ENCODE data around the gene MYBPC2. TPM values are rescaled to one million over a fixed set of nuclear protein-coding genes. Genes with fewer than 3 reads are reported as not detected.

Gene MYBPC2
- total and polyA plus RNA-seq, 9 donors, result 15.6 to 93.4 (median 62.2) TPM

DNA sequence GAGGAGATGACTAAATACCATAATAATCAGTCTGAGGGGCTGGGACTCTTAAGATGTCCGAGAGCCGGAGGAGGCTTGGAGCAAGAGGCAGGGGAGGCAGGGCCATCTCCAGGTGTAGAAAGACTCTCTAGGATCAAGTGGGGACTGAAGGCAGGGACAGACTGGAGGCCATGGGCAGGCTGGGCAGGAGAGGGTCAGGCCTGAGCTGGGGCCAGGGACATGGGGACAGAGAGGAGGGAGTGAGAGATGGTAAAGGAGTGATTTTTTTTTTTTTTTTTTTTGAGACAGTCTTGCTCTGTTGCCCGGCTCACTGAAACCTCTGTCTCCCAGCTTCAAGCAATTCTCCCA is 76.1 kb downstream of the MYBPC2 start:
- 88% methylated on average over 2 of the region's 3 CpGs for WGBS (ENCODE audit: insufficient coverage)
- H3K27ac ChIP-seq (ENCODE audit: low read length), result peak overlapping the region; percentile 80

DNA sequence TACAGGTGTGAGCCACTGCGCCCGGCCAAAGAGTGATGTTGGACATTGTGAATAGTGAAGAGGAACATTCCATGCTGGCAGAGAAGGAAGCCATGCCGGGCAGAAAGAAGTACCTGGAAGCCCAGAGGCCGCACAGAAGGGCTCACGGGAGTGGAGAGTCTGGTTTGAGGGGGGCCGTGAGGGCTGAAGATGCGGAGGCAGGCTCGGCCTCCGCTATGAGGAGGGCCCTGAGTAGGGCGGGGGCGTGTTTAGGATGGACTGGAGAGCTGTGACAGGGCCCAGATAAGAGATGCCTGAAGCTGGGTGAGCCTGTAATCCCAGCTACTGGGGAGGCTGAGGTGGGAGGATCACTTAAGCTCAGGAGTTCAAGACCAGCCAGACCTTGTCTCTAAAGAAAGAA is 76.7 kb downstream of the MYBPC2 start:
- WGBS (ENCODE audit: insufficient coverage), result 78% methylated on average over 11 of the region's 11 CpGs
- H3K27me3 ChIP-seq (ENCODE audit: control insufficient read depth, insufficient read depth, low read length), result no peaks in the 10 kb centered on the region
- no peak overlapping the region for H3K27ac ChIP-seq (ENCODE audit: low read length)
- H3K4me1 ChIP-seq (ENCODE audit: control insufficient read depth, insufficient read depth, low read length), result peaks cover 40% of the 10 kb centered on the region
- H3K9me3 ChIP-seq (replicated peaks; ENCODE audit: control insufficient read depth, low read depth, low read length), result no peaks in the 10 kb centered on the region
- no peaks in the 10 kb centered on the region for H3K36me3 ChIP-seq (ENCODE audit: control insufficient read depth, insufficient read depth, low read length)
- DNase-seq, result no peak
- H3K4me3 ChIP-seq (ENCODE audit: low read length), result no peak overlapping the region

More for the DNA sequence above, 76.1 kb downstream of the MYBPC2 start:
- Histone ChIP-seq H3K4me3 (ENCODE audit: low read length) (no peak overlapping the region), H3K36me3 (ENCODE audit: control insufficient read depth, insufficient read depth, low read length) (no peaks in the 10 kb centered on the region), H3K27me3 (ENCODE audit: control insufficient read depth, insufficient read depth, low read length) (no peaks in the 10 kb centered on the region), H3K4me1 (ENCODE audit: control insufficient read depth, insufficient read depth, low read length) (peaks cover 40% of the 10 kb centered on the region), H3K9me3 (replicated peaks; ENCODE audit: control insufficient read depth, low read depth, low read length) (no peaks in the 10 kb centered on the region)
- DNase-seq, result no peak

DNA sequence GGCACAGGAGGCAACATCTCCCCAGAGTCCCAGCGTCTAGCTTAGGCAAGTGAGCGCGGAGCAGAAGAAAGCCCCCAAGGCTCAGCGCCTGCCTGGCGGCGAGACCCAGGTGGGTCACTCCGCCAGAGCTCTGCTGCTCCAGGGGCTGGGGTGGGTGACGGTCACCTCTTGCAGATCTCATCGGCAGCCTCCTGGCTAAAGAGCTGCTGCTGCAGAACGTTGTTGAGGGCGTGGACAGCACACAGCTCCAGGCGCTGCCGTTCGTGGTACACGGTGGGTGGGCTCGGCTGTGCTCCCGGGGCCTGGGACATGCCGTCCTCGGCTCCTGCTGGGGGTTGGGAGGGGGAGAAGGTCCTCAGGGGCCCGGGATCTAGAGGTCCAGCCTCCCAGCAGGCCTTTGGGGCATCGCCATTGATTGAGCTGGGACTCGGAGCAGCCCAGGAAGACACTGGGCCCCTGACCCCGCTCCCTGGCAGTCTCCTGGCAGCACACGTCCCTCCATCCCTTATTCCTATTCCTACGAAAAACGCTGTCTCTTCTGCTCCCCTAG is 77.5 kb downstream of the MYBPC2 start:
- H3K36me3 ChIP-seq (ENCODE audit: control insufficient read depth, insufficient read depth, low read length), result no peaks in the 10 kb centered on the region
- WGBS (ENCODE audit: insufficient coverage), result 37% methylated on average over 21 of the region's 26 CpGs

DNA sequence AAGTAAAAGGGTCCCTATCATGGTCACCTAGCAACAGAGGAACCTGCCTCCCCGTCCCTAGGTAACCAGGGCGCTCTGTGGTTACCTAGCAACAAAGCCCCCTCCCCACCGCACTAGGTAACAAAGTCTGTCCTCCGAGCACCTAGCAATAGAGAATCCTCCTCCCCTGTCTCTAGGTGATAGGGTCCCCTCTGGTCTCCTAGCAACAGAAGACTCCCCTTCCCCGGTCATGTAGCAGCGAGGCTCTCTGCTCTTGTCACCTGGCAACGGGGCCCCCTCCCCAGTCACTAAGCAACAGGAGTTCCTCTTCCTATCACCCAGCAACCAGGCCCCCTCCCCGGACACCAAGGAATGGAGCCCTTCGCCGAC is 78.0 kb downstream of the MYBPC2 start:
- H3K4me3 ChIP-seq (ENCODE audit: low read length), result peak overlapping the region; percentile 71
- no peak for DNase-seq
- peak overlapping the region; percentile 97 for H3K27ac ChIP-seq (ENCODE audit: low read length)
- H3K4me1 ChIP-seq (ENCODE audit: control insufficient read depth, insufficient read depth, low read length), result peaks cover 39% of the 10 kb centered on the region
- H3K9me3 ChIP-seq (replicated peaks; ENCODE audit: control insufficient read depth, low read depth, low read length), result no peaks in the 10 kb centered on the region
- WGBS (ENCODE audit: insufficient coverage), result 0% methylated on average over 10 of the region's 10 CpGs
- H3K36me3 ChIP-seq (ENCODE audit: control insufficient read depth, insufficient read depth, low read length), result no peaks in the 10 kb centered on the region
- H3K27me3 ChIP-seq (ENCODE audit: control insufficient read depth, insufficient read depth, low read length), result no peaks in the 10 kb centered on the region

More for the DNA sequence above, 77.5 kb downstream of the MYBPC2 start:
- H3K27ac ChIP-seq (ENCODE audit: low read length), result peak overlapping the region; percentile 97
- H3K27me3 ChIP-seq (ENCODE audit: control insufficient read depth, insufficient read depth, low read length), result no peaks in the 10 kb centered on the region
- peak; percentile 49 for DNase-seq
- H3K4me3 ChIP-seq (ENCODE audit: low read length), result peak overlapping the region; percentile 71
- no peaks in the 10 kb centered on the region for H3K9me3 ChIP-seq (replicated peaks; ENCODE audit: control insufficient read depth, low read depth, low read length)
- peaks cover 40% of the 10 kb centered on the region for H3K4me1 ChIP-seq (ENCODE audit: control insufficient read depth, insufficient read depth, low read length)

DNA sequence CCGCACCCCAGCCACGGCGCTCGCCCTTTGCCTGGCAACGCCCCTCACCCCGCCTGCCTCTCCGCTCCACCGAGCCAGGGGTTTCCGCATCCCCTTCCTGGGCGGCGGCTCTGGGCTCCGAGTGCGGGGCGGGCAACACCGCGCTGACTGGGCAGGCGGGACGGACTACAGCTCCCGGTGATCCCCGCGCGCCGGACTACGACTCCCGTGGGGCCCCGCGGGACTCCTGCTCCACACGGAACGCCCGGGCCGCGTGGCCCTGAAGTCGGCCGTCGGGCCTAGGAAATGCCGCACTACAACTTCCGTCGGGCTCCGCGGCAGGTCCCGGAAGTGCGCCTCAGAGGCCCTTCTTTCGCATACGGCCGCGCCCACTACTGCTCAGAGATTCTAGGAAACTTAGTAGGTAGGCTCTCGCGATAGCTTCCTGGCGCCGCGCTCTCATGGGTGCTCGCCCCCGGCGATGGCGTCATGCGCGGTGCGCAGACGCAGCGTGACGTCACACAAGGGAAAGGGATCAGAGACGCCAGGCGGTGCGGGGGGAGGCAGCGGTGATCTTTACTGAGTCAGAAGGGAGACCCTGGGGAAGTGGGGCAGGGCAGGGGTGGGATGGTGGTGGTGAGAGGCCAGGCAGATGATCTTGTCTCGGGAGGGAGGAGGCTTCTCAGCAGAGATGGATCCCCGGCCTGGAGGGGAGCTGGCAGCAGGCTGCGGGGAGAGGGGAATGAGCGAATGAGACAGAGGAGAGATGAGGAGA is 78.6 kb downstream of the MYBPC2 start, which contains the start of gene JOSD2:
Gene JOSD2, minus strand, starts transcription at position 123 of the 754 bp plus-strand sequence. CDS start 760 bp downstream, outside the sequence.
- Histone ChIP-seq H3K27ac (ENCODE audit: low read length) (peak within 1 kb of the TSS; percentile 97), H3K4me3 (ENCODE audit: low read length) (peak within 1 kb of the TSS; percentile 71), H3K9me3 (replicated peaks; ENCODE audit: control insufficient read depth, low read depth, low read length) (no peaks in the 10 kb centered on the region), H3K36me3 (ENCODE audit: control insufficient read depth, insufficient read depth, low read length) (no peaks in the 10 kb centered on the region), H3K27me3 (ENCODE audit: control insufficient read depth, insufficient read depth, low read length) (no peaks in the 10 kb centered on the region), H3K4me1 (ENCODE audit: control insufficient read depth, insufficient read depth, low read length) (peaks cover 38% of the 10 kb centered on the region)
- under 1% methylated on average over 69 of the region's 69 CpGs for WGBS (ENCODE audit: insufficient coverage)
- DNase-seq, result peak; percentile 100

DNA sequence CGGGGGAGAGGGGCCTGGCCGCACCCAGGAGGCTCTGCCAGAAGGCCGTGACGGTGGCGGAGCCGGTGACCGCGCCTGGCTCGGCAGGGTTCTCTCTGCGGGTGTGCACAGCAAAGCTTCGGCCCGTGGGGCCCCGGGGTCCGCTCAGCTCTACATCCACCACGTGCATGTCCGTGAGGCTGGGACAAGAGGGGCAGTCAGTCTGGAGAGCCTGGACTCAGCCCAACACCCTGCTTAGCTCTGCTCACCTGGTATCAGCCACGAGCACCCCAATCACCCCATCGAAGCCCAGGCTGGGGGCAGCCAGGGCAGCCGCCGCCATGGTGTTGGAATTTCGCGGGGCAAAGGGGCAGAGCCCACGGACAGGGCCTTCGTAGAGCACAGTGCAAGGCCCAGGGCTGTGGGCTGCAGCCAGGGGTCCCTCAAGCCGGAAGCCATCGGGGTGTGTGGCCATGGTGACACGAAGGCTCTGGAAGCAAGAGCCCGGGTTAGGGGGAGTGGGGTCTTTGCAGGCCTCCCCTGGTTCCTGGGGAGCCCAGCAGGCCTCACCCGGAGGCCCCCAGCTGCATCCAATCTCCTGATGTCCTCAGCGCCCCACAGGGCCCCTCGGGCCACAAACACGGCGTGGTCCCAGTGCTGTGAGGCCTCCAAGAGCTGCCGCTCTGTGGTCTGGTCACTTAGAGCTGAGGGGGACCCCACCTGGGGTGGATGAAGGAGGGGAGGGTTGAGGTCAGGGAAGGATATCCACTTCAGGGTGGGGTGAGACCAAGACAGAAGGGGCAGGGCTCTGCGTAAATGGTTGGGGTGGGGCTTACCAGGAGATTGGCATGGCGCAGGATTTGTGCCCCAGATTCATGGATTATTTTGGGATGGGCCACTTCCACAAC is 79.7 kb downstream of the MYBPC2 start:
- peak overlapping the region; percentile 71 for H3K4me3 ChIP-seq (ENCODE audit: low read length)
- H3K27me3 ChIP-seq (ENCODE audit: control insufficient read depth, insufficient read depth, low read length), result no peaks in the 10 kb centered on the region
- no peaks in the 10 kb centered on the region for H3K9me3 ChIP-seq (replicated peaks; ENCODE audit: control insufficient read depth, low read depth, low read length)
- 84% methylated on average over 33 of the region's 36 CpGs for WGBS (ENCODE audit: insufficient coverage)
- peak; percentile 36 for DNase-seq
- H3K4me1 ChIP-seq (ENCODE audit: control insufficient read depth, insufficient read depth, low read length), result peaks cover 38% of the 10 kb centered on the region
- peak overlapping the region; percentile 97 for H3K27ac ChIP-seq (ENCODE audit: low read length)
- no peaks in the 10 kb centered on the region for H3K36me3 ChIP-seq (ENCODE audit: control insufficient read depth, insufficient read depth, low read length)

DNA sequence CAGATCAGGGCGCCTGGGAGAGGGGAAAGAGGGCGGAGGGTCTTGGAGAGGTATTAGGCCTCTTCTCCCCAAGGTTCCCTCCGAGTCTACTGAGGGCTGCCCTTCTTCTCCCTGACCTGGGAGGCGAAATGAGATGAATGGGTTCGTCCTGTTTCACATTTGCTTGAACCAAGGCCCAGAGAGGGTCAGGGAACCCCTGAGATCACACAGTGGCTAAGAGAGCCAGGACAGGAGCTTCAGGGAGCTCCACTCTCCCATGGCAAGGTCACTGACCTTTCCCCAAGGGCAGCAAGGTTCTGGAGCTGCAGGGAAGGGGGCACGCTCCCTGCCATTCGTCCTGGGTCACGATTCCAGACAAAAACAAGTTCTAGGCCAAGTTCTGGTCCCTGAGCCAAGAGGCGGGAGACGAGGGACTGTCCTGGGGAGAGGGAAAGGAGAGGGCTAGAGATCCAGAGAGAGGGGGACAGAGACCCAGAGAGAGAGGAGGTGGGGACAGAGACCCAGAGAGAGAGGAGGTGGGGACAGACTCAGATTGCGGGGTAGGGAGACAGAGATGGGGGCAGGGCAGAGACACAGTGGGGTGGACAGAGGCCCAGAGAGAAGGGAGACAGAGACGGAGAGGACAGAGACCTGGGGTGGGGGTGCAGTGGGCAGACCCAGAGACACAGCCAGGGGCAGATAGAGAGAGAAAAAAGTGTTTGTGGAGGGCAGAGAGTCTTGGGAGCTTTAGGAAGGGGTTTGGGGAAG is 80.5 kb downstream of the MYBPC2 start:
- peak; percentile 29 for DNase-seq
- no peak overlapping the region for H3K27ac ChIP-seq (ENCODE audit: low read length)
- no peaks in the 10 kb centered on the region for H3K36me3 ChIP-seq (ENCODE audit: control insufficient read depth, insufficient read depth, low read length)
- WGBS (ENCODE audit: insufficient coverage), result 49% methylated on average over 8 of the region's 12 CpGs
- H3K4me1 ChIP-seq (ENCODE audit: control insufficient read depth, insufficient read depth, low read length), result peaks cover 31% of the 10 kb centered on the region
- H3K27me3 ChIP-seq (ENCODE audit: control insufficient read depth, insufficient read depth, low read length), result no peaks in the 10 kb centered on the region
- no peak overlapping the region for H3K4me3 ChIP-seq (ENCODE audit: low read length)
- no peaks in the 10 kb centered on the region for H3K9me3 ChIP-seq (replicated peaks; ENCODE audit: control insufficient read depth, low read depth, low read length)

DNA sequence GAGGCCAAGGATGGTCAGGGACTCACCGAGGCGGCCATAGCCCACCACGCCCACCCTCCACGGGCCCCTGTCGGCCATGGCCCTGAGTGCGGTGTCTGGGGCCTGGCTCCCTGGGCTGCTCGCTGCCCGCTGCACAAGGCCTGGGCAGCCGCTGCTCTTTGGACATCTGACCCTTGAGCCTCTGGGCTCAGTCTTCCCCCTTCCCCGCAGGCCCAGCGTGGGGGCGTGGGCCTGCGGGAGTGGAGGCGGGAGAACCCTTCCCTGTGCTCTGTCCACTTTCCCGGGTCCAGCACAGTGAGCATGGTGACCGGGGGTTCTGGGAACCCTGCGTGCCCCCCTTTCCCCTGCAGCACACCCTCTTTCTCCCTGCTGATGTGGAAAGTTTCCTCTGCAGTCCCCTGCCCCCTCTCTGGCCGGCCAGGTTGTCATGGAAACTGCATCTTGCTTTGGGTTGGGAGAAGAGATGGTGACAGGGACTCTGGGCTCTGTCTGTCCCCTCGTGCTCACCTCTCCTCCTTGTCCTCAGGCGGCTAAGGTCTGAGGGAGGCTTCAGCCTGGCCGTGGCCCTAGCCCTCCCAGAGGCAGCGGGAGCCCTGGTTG is 81.2 kb downstream of the MYBPC2 start, which contains the start of gene ASPDH:
Gene ASPDH, minus strand, starts transcription at position 168 of the 600 bp plus-strand sequence. Its CDS starts 90 bp downstream, at position 78.
- peaks cover 26% of the 10 kb centered on the region for H3K4me1 ChIP-seq (ENCODE audit: control insufficient read depth, insufficient read depth, low read length)
- peak; percentile 60 for DNase-seq
- H3K4me3 ChIP-seq (ENCODE audit: low read length), result no peak within 1 kb of the TSS
- 45% methylated on average over 15 of the region's 22 CpGs for WGBS (ENCODE audit: insufficient coverage)
- no peak within 1 kb of the TSS for H3K27ac ChIP-seq (ENCODE audit: low read length)
- peaks cover under 1% of the 10 kb centered on the region for H3K27me3 ChIP-seq (ENCODE audit: control insufficient read depth, insufficient read depth, low read length)
- H3K36me3 ChIP-seq (ENCODE audit: control insufficient read depth, insufficient read depth, low read length), result peaks cover 4% of the 10 kb centered on the region
- H3K9me3 ChIP-seq (replicated peaks; ENCODE audit: control insufficient read depth, low read depth, low read length), result no peaks in the 10 kb centered on the region

DNA sequence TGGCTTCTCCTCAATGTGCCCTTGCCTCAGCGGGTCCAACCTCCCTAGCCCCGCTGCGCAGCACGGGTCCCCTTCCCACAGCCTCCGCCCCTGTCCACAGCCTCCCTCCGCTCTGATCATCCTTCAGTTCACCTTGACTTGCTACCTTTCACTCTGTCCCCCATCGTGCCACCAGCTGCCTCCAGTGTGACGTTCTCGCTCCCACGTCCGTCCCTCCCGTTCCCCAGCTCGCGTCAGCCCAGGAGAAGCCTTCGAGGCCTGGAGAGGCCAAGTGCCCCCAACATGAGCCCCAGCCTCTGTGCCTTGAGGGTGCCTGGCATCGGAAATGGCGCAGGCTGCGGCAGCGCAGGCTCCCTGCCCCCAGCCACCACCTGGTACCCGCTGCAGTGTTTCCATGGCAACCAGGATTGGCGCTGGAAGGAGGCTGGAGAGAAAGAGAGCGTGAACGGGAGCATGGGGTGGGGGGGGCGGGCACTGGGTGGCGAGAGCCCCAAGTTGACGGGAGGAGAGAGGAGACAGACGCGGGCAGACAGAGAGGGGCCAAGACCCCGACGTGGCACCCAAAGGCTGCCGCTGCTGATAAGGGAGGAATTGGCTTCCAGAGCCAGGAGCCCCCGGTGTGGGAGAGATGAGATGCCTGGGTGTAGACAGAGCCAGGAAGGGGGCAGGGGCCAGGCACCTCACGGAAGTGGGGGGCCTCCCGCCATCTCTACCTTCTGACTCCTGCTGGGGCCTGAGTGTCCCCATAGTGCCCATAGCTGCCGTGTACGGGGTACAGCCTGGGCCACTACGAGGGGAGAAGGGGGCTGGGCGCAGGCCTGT is 81.9 kb downstream of the MYBPC2 start:
- Histone ChIP-seq H3K4me3 (ENCODE audit: low read length) (no peak overlapping the region), H3K9me3 (replicated peaks; ENCODE audit: control insufficient read depth, low read depth, low read length) (no peaks in the 10 kb centered on the region), H3K27ac (ENCODE audit: low read length) (no peak overlapping the region), H3K27me3 (ENCODE audit: control insufficient read depth, insufficient read depth, low read length) (peaks cover 2% of the 10 kb centered on the region), H3K4me1 (ENCODE audit: control insufficient read depth, insufficient read depth, low read length) (peaks cover 19% of the 10 kb centered on the region), H3K36me3 (ENCODE audit: control insufficient read depth, insufficient read depth, low read length) (peaks cover 4% of the 10 kb centered on the region)
- WGBS (ENCODE audit: insufficient coverage), result 52% methylated on average over 31 of the region's 38 CpGs
- DNase-seq, result no peak
